GM18907 (cell line): ENCODE measurements around the gene DCAF15.
"Not testable (repeated sequence)": the region's sequence is repeated elsewhere in the genome, so short reads cannot be mapped to it uniquely, and the experiment has no call there.

Experiments
- ATAC-seq: cut with Tn5 transposase; IDR thresholded peaks from one replicate; pipeline ENCODE4 v1.9.1; 2021; ENCODE audit warnings: mild to moderate bottlenecking, moderate library complexity; ENCODE audit not compliant: unreplicated experiment

DCAF15 gene

DNA sequence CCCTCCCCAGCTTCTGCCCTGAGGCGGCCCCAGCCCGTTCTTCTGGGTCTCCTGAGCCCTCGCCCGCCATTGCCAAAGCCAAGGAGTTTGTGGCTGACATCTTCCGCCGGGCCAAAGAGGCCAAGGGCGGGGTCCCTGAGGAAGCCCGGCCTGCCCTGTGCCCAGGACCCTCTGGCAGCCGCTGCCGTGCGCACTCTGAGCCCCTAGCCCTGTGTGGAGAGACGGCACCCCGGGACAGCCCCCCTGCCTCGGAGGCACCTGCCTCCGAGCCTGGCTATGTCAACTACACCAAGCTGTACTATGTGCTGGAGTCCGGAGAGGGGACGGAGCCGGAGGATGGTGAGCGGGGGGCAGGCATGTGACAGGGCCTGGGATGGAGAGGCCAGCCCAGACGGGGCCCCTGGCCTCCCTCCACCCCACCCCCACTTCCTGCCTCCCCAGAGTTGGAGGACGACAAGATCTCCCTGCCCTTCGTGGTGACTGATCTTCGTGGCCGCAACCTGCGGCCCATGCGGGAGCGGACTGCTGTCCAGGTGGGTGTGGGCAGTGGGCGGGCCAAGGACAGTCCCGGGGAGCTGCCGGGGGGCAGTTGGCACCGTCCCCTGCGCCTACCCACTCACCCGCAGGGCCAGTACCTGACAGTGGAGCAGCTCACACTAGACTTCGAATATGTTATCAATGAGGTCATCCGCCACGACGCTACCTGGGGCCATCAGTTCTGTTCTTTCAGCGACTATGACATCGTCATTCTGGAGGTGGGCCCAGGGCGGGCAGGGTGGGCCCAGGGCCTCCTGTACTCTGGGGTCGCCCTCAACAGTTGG, 7.0 kb downstream of the DCAF15 start:
- ATAC-seq: no peak

DNA sequence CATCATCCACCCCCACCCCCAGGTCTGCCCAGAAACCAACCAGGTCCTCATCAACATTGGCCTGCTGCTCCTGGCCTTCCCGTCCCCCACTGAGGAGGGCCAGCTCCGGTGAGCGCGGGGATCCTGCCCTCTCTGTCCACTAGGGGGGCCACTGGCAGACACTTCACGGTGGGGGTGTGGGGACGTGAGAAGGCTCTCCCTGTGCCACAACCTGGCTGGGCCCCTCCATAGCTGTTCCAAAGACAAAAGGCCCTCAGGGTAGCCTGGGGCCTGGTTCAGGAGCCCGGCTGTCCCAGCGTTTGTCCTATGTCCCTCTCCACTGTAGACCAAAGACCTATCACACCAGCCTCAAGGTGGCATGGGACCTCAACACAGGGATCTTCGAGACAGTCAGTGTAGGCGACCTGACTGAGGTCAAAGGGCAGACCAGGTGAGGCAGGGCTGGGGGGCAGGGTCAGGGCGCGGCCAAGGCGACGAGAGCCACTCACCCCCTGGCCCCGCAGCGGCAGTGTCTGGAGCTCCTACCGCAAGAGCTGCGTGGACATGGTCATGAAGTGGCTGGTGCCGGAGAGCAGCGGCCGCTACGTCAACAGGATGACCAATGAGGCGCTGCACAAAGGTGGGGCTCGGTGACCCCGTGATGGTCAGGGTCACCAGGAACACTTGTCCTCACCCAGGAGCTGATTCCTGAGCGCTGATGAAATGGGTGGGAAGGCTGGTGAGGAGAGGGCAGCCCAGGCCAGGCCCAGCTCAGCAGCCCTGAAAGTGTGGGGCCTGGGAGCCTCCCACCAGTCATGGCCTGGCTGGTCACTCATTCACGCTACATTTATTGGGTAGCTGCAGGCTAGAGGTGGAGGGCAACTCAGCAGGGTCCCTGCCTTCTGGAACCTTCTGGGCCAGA, 7.9 kb downstream of the DCAF15 start:
- ATAC-seq: no peak

DNA sequence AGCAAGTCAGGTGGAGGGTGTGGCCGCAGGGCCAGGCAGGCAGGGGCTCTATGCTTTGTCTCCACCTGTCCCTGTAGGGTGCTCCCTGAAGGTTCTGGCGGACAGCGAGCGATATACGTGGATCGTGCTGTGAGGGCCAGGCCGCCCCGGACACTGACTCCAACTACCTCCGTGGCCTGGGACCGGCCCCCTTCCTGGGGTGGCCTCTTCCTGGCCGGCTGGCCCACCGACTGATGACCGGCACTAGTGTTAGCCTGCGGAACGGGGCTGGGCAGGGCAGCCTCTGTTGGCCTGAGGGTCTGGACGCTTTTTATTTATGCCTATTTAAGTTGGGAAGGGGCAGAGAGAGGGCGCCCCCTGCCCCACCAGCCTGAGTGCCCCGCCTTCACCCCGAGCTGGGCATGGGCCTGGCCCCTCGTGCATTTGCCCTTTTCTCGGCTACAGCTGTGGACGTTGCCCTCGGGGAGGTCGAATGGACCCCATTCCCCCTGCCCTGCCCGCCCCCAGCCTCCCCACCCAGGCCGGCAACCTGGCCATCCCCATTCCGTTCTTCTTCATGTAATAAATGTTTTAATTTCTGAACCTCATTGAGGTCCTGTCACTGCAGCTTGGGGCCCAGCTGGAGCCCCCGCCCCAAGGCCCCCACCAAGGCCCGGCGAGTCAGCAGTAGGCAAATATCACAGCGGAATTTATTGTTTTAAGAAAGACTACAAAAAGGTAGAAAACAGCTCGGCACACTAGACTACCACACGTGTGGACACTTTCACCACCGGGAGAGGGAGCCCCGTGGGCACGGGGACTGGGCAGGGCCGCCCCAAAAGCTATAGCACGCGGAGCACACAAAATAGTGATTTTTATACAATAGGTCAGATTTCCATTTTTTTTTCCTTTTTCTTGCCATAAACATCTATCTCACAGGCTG, 8.8 kb downstream of the DCAF15 start:
- no peak for ATAC-seq

DNA sequence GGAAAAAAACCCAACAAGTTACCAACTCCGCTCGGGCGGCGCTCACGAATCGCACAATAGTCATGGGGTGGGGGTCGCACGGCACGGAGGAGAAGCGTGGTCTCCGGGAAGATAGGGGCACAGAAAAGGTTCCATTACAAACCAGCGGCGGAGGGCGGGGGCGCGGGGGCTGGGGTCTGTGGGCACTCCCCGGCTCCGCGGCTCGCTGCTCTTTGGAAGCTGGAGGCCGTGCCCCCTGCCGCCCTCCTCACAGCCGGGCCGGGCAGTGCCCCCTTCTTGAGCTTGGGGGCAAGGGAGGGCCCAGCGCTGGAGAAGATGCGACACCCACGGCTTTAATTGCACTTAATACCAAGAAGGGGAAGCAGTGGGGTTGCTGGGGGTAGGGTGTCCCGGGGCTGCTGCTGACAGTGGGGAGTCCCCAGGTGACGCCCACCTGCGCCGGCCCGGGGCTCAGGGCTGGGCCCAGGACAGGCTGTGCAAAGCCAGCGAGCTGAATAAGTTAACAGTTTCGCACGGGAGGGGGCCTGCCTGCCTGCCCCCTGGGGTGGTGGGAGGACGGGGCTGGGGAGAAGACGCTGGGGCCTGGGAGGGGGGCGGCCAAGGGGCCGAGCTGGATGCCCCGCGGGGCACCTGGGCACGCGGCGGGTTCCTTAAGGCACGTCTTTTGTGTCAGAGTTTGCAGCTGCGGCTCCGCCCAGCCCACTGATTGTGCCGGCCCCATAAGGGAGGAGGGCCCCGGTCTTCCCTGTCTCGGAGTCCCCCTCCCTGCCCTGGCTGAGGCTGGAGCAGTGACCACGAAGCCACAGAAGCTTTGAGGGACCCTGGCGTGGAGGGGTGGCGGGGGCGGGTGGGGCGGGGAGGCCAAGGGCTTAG, 9.8 kb downstream of the DCAF15 start:
- no peak for ATAC-seq

DNA sequence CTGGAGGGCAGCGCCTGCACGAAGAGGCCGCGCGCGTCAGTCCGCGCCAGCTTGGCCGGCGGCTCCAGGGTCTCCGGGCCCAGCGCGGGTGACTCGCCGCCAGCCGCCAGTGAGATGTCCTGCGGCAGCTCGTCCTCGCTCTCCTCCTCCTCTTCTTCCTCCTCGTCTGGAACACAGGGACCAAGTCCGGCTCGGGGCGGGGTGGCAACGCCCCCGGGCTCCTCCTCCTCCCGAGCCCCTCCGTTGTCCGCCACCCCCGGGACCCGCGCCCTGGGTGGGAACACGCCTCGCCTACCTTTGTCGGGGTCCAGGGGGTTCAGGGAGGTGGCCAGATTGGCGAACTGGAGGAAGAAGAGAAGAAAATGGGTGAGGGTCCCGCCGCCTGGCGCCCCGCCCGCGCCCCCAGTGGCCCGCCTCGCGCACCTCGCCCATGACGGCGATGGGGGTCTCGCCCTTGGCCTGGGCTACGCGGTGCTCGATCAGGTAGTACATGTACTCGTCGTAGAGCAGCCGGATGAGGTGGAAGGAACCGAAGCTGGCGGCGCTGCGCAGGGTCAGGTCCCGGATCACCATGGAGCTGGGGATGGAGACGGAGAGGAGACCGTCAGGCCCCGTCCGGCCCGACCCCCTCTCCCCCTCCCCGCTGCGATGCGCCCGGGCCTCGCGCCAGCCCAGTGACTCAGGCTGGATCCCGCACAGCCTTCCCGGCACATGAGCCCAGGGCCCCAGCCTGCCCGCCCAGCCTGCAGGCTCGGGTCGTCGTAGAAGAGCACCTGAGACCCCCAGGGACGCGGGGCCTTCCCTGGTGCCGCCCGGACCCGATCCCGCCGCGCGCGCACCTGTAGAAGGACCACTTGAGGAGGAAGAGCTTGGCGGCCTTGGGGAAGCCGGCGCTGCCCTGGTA, 10.6 kb downstream of the DCAF15 start:
- ATAC-seq: no peak

DNA sequence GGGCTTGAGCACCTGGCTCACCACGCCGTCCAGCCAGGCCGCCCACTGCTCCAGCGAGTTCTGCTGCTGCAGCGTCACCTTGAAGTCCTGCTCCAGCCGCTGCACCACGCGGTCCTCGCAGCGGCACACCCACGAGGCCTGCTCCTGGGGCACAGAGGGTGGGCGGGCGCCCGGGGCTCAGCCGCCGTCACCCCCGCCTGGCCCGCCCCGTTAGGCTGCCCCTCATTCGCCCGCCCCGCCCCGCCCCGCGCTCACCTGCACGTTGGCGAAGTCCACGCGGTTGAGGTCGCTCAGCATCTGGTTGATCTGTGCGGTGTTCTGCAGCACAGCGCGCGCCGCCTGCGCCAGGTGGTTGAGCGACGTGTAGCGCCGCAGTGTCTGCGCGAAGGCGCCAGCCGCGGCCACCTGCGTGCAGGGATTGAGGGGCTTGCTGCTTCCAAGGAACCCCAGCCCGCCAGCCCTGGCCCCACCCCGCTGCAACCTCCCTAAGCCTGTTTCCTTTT, 11.3 kb downstream of the DCAF15 start:
- ATAC-seq: no peak

DNA sequence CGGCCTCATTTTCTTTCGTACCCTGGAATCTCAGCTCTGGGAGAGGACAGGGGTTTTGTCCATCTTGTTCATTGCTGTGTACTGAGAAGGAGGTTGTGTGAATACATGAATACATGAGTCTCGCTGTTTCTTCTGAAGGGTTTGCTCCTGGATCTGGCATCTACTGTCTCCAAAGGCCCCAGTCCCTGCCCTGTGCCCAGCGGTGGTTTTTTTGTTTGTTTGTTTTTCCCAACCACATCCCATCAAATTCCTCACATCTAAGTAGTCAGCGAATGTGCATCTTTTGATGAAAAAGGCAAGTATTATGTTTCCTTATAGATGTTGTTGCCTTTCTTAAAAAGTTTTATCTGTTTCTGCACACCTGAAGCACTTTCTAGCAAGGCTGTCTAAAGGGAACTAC, 12.5 kb downstream of the DCAF15 start:
- no peak for ATAC-seq

DNA sequence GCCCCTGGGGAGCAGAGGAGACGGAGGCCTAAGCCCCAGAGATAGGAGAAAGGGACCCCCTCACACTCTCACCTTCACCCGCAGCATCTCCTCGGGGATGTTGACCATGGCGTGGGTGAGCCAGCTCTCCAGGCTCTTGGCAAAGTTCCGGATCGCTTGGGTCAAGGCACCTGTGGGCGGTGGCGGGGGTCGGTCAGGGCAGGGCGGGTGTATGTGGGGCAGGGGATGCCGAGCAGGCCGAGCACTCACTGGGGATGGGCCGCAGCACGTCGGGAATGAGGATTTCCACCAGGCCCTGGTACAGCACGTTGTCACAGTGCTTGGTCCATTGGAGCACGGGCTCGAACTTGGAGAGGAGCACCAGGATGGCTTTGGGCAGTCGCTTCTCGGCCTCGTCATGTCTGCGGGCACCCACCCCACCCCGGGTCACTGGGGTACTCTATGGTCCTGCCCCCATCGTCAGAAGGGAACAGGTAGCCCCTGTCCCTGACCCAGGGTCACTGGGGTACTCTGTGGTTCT, 13.1 kb downstream of the DCAF15 start:
- ATAC-seq: no peak

DNA sequence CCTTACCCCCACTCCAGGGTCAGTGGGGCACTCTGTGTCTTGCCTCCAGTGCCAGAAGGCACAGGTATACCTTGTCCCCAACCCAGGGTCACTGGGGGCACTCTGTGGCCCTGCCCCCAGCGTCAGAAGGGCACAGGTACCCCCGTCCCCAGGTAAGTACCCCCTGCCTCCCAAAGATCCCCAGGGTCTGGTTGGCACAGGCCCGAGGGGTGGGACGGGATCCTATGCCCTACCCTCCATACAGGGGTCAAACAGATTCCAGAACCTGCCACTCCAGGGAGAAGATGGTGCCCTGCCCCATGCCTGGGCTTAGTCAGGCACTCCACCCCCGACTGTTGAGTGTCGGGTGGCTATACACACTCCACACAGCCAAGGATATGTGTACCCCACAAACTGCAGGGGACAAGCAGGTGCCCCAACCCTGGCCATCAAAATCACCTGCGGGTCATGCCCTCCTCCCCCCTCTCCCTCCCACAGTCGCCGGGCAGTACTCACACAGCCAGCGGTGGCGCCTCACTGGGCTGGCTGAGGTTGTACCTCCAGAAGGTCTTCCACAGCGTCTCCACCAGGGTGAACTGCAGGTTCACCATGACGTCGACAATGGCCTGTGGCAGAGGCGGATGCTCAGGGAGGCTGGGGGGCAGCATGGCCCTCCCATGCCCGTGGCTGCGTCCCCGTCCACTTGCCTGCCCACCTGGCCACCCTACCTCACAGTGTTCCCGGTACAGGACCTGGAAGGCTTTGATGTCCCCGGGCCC, 13.8 kb downstream of the DCAF15 start:
- ATAC-seq: no peak

DNA sequence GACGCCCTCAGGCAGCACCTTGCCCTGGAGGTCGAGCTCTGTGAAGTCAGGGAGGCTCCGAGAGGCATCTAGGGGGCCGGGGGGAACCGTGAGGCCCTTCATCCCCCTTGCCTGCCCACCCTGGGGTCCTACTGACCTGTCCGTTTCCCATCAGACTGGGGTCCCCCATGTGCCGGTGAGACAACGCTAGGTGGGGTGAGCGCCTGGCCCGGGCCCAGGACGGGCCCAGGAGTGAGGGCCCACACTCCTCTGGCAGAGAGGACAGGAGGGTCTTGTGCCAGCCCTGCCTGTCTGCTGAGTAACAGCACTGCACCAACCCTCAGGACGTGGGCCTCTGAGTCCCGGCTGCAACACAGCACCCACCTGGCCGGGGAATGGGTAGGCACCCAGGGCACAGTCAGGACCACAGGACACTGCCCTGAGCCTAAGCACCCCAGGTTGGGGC, 14.4 kb downstream of the DCAF15 start:
- ATAC-seq: no peak

DNA sequence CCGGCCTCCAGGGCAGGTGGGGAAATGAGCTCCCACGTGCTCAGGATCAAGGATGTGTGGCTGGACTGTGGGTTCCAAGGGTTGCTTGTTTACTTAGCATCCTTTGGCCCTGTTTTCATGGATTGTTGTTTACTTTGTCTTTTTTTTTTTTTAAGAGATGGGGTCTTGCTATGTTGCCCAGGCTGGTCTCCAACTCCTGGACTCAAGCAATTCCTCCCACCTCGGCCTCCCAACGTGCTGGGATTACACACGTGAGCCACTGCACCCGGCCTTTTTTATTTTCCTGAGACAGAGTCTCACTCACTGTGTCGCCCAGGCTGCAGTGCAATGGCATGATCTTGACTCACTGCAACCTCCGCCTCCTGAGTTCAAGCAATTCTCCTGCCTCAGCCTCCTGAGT, 14.9 kb downstream of the DCAF15 start:
- ATAC-seq: not testable (repeated sequence)

DNA sequence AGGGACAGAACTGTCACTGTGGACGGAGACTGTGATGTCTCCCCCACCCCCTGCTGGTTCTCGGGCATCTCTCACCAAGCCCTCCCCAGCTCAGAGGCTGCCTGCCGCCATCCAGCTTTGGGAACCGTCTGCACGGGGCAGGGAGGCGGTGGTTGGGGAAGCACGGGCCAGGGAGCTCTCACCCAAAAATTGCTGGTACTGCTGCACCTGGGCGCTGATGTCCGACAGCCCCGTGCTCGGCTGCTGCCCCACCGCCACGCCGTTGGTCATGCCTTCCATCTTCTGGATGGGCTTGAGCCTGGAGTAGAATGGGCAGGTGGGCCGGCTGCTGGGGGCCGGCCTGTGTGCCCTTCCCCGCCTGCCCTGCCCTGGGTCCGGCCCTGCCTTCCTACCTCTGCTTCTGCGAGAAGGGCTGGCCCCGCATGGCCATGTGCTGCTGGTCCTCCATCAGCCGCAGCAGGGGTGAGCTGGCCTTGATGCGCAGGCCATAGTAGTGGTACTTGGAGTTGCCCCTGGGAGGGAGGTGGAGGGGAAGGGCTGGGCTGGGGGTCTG, 16.1 kb downstream of the DCAF15 start:
- no peak for ATAC-seq

DNA sequence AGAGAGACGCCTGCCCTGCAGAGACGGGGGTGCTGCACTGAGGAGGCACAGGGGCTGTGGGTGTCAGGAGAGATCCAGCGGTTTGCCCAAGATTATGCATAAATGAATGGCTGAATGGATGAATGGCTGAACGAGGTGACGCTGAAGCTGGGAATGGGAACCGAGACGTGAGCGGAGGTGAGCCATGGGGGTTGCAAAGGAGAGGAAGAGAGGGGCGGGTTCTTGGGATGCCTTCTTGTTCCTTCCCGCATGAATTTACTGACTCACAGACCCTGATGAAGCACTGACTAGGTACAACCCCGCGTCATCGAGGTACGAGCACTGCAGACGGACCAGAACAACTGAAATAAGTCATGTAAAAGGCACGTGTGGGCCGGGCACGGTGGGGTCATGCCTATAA, 16.7 kb downstream of the DCAF15 start:
- ATAC-seq: no peak

DNA sequence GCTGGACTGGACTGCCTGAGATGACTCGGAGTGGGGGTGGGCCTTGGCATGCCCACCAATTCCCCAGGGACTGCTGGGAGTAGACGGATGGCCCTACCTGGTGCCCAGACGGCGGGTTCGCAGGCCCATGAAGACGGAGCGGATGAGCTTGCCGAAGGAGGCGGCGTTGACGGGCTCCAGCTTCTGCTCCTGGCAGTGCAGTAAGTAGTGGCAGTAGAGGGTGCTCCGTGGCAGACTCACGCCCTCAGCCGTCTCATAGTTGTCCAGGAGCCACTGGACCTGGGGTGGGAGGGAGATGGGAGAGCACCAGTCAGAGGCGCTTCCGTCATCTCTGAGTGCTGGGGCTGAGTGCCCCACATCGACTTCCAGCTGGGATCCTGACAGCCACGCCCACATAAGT, 17.6 kb downstream of the DCAF15 start:
- no peak for ATAC-seq

DNA sequence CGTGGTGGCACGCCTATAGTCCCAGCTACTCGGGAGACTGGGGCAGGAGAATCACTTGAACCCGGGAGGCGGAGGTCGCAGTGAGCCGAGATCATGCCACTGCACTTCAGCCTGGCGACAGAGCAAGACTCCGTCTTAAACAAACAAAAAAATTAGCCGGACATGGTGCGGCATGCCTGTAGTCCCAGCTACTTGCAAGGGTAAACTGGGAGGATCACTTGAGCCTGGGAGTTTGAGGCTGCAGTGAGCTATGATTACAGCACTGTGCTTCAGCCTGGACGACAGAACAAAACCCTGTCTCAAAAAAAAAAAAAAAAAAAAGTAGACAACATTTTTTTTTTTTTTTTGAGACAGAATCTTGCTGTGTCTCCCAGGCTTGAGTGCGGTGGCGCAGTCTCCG, 19.6 kb downstream of the DCAF15 start:
- not testable (repeated sequence) for ATAC-seq

DNA sequence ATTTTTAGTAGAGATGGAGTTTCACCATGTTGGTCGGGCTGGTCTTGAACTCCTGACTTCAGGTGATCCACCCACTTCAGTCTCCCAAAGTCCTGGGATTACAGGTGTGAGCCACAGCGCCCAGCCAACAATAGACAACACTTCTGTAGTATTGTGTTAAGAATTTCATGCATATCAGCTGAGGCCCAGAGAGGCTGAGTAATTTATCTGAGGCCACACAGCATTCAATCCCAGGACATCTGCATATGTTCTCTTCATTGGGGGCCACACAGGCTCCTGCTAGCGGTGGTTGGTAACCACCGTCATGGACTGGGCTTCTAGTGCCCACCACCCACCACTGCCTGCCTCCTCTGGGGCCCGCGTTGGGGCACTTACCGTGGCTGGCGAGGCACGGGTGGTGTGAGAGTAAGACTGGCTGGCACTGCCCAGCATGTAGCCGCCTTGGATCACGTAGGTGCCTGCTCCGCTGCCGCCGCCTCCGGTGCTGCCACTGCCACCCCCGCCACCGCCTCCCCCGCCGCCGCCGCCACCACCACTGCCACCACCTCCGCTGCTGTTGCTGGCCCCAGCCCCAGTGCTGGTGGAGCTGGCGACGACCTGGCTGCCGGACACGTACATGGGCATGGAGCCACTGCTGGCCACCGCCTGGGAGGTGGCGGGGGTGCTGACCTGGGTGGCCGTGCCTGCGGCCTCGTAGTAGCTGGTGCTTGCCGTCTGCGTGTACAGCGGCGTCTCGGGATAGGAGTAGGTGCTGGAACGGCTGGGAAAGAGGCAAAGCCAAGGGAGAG, 20.3 kb downstream of the DCAF15 start:
- no peak for ATAC-seq

DNA sequence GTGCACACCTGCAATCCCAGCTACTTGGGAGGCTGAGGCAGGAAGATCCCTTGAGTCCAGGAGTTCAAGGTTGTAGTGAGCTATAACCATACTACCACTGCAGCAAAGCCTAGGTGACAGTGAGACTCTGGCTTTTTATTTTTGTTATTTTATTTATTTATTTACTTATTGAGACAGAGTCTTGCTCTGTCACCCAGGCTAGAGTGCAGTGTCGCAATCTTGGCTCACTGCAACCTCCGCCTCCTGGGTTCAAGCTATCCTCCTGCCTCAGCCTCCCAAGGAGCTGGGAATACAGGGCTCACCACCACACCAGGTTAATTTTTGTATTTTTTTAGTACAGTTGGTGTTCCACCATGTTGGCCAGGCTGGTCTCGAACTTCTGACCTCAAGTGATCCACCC, 21.2 kb downstream of the DCAF15 start:
- not testable (repeated sequence) for ATAC-seq
